ENCODE data around the gene TERT. TPM values are rescaled to one million over a fixed set of nuclear protein-coding genes. Genes with fewer than 3 reads are reported as not detected.

The TERT gene
- total RNA-seq, 1 donor from 2014 or later = not detected

DNA sequence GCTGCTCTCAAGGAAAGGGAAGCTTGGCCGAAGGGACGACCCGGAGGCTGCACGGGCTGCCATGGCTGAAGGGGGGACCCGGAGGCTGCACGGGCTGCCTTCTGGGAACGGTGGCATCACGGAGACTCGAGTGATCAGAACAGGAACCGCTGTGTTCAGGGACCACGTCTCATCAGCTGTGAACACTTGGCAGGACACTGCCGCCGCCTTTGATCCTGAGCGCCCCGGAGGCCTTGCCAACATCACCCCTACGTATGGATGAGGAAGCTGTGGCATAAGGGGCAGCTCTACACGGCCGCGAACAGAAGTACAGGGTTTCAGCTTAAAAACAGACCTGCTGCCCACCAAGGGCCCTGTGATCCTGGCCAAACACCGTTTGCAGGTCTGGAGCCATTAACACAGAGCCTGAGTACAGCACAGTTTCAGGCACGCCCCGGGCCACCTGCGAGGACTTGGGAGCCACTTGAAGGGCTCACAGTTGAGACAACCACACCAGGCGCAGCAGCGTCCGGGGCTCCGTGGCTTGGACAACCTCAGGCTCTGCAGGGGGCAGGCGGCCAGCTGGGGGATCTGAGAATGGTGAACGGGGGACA lies 23.9 kb upstream of the TERT start:
- DNase-seq (ENCODE audit: low spot score) = no peak

GRCh38 chr5:1317921-1318565 lies 23.2 kb upstream of the TERT start:
- no peak for DNase-seq (ENCODE audit: low spot score)

DNA sequence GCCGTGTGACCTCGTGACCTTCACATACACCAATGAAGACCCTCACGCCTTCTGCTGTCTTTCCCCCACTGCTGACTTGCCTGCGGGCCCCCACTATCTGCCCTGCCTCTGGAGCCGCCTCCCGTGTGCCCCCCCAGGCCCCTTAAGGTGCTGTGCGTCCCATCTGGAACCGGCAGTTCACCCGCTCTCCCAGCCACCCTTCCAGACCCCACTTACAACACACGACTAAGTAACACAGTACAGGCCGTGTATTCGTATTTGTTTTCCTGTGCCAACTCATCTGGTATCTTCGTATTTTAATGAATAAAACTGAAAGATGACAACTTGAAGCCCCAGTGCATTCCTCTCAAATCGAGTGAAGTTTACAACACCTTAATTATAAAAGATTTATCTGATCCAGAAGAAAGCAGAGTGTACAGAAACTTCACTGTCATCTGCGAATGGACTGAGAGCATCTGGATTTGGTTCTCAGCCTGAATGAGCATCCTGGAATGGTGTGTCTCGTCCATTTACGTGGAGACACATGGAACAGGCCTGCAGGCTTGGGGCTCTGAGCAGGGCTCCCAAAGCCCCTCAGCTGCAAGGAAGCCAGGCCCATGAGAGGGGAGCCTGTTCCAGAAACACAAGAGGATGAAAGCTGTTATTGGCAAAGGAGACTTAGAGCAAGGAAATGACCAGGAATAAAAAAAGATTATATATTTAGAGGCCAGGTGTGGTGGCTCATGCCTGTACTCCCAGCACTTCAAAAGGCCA lies 21.9 kb upstream of the TERT start:
- DNase-seq (ENCODE audit: low spot score) = no peak

DNA sequence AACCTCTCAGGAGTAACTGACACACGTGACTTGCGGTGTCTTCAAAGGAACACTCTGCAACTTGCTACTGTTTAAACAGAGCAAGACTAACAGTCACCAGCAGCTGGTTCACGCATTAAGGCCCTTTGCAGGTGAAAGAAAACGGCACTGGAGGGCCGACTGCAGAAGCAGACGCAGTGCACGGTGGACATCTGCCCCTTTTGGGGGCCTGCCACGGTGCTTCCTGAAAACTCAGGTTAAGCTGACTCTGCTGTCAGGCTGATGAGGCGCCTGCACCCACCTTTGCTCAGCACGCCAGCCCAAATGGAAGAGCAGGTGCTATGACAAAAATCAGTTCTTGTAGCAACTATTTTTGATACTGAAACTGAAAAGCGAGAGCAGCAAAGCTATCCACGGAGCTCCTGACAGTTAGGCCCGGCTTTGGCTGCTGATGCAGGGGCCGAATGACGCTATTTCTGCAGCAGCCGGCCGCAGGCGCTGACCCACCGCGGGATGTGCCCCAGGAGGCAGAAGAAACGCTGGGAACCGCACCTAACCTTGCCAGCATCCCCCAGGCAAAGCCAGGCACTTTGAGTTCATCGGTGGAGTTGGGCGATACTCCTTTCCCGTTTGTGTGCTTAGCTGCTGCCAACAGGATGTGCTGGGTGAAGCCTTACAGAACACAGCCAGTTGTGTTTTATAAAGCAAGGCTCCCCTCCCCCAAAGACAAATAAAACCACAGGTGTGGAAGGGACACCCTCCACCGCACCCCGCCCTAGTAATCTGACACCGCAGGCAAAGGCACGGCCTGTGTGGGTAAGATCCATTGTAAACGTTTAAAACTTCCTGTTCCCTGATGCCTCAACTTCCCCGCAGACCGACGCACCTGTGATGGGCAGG lies 21.1 kb upstream of the TERT start:
- DNase-seq (ENCODE audit: low spot score) = no peak

- no peak for DNase-seq (ENCODE audit: low spot score)
Observed at GRCh38 chr5:1315018-1315708, 20.3 kb upstream of the TERT start.

DNA sequence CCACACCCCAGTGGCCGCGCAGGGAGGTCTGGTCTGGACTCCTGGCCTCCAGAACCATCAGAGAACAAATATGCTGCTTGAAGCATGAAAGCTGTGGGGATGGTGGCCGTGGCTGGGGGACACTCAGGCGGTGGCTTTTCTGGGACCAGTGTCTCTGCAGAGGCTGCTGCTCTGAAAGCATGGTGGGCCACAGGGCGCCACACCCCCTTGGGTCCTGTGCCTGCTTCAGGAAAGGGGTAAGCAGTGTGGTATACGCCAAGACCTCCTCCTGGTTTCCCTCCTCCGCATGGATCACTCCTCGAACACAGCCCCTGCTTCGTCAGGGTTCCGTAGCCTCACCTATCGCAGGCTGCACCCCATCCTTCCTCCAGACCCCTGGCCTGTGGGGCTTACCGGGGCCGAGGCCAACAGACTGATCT lies 19.7 kb upstream of the TERT start:
- no peak for DNase-seq (ENCODE audit: low spot score)

GRCh38 chr5:1312993-1313833 lies 18.3 kb upstream of the TERT start:
- DNase-seq (ENCODE audit: low spot score) = no peak

- no peak for DNase-seq (ENCODE audit: low spot score)
Observed at GRCh38 chr5:1312206-1312605, 17.3 kb upstream of the TERT start.

GRCh38 chr5:1311439-1312055 lies 16.7 kb upstream of the TERT start:
- no peak for DNase-seq (ENCODE audit: low spot score)

DNA sequence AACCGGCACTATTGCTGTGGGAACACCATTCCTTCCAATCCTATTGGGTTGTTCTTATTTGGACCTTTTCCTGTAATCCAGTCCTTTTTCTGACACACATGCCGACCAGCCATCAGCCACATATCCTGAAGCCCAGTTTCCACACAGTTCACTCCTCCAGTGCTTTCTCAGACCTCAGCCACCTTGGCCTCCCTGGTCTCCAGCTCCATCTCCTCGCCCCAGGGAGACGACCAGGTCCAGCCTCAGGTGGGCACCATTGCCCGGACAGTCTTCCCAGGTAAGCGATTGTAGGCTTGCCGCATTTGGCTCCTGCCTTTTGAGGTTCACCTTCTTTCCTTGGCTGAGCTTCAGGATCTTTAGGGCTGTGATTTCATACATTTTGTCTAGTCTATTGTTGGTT lies 15.2 kb upstream of the TERT start:
- no peak for DNase-seq (ENCODE audit: low spot score)

DNA sequence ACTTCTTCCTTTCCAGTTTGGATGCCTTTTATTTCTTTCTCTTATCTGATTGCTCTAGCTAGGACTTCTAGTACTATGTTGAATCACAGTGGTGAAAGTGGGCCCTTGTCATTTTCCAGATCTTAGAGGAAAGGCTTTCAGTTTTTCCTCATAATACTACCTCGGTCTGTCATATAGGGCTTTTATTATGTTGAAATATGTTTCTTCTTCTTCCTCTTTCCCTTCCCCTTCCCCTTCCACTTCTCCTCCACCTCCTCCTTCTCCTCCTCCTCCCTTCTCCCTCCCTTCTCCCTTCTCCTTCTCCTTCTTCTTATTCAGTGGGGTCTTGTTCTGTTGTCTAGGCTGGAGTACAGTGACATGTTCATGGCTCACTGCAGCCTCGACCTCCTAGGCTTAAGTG lies 9.2 kb upstream of the TERT start:
- DNase-seq (ENCODE audit: low spot score) = no peak

GRCh38 chr5:1302258-1302657 lies 7.4 kb upstream of the TERT start:
- no peak for DNase-seq (ENCODE audit: low spot score)

DNA sequence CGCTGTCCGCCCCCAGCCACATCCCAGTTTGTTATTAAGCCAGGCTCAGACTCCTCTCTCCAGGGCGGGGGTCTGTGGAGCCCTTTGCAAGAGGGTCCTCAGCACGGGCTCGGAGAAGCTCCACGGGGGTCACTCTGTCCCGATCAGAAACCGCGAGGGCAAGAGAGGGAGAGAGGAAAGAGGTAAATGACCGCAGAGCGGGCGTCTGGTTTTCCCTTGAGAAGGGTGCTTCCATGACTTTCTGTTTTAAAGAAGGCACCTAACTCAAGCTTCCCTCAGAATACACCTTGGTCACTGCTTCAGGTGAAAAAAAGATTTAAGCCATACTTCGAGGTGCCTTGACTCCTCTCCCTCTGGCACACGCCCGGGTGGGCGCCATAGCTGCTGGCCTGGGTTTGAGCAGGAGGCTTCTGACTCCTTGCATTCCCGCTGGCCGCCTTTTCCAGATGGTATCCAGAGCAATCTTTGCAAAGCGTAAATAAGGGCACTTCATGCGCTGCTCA lies 5.8 kb upstream of the TERT start:
- no peak for DNase-seq (ENCODE audit: low spot score)

- DNase-seq (ENCODE audit: low spot score) = no peak
Observed at GRCh38 chr5:1299961-1300360, 5.1 kb upstream of the TERT start.

- DNase-seq (ENCODE audit: low spot score) = no peak
Observed at GRCh38 chr5:1299511-1299850, 4.6 kb upstream of the TERT start.

DNA sequence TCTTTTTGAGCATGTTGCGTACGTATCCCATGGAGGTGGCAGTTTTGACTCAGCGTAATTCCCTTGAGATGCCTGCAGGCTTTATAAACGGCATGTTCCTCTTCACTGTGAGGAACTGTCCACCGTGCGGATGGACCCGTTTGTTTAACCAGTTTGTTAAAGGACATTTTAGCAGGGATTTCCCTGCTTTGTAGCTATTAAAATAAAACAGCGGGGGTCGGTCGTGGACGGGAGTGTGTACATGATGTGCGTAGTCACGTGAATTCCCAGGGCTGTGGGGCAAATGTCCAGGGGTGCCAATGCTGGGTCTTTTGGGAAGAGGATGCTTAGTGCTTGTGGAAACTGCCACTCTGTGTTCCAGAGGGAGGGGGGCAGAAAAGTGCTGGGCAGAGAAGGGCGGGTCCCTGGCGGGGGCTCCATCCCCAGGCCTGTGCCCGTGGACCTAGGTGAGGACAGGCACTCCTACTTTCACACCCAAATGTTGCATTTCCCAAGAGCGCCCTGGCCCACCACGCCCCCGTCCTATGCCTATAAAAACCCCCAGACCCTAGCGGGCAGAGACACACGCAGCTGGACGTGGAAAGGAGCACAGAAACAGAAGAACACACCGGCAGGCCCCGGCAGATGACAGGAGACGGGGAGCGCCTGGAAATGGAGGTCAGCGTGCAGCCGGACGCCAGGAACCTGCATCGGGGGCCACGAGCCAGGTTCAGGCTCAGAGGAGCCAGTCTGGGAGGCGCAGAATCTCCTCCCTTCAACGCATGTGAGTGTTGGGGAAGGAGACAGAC lies 4.0 kb upstream of the TERT start:
- no peak for DNase-seq (ENCODE audit: low spot score)

- DNase-seq (ENCODE audit: low spot score) = no peak
Observed at GRCh38 chr5:1298067-1298551, 3.2 kb upstream of the TERT start.

DNA sequence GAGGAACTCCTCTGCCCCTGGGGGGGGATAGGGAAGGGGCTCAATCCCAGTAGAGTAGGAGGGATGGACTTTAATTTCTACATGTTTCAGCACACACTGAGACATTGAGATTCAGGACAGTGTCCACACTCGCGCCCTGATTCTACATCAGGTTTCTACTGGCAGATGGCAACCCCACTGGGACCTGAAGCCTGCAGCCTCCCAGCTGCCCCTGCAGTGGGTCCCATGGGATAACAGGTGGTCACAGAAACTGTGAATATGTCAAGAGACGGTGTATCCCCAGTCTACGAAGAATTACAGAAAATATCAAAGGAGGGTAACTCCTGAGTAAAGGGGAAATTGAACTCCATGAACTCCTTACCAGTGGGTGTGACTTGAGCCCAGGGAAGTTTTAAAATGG lies 2.4 kb upstream of the TERT start:
- no peak for DNase-seq (ENCODE audit: low spot score)

DNA sequence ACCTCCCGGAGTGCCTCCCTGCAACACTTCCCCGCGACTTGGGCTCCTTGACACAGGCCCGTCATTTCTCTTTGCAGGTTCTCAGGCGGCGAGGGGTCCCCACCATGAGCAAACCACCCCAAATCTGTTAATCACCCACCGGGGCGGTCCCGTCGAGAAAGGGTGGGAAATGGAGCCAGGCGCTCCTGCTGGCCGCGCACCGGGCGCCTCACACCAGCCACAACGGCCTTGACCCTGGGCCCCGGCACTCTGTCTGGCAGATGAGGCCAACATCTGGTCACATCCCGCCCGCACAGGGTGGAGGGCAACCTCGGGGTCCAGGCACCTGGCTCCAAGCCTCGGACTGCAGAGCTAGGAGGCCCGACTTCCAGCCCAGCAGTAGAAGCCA lies 776 bp upstream of the TERT start:
- DNase-seq (ENCODE audit: low spot score) = no peak

Data from umbilical cord (tissue), 2 donors.